C4-2B (cell line): ENCODE data around the gene FOXJ1.

Experiments used
- CTCF ChIP-seq: fragments of 450-650 bp; conservative IDR thresholded peaks from 2 replicates; pipeline ENCODE4 v1.5.1; 2017; ENCODE audit warnings: mild to moderate bottlenecking
- ZFX ChIP-seq: fragments of 450-650 bp; IDR thresholded peaks from 2 replicates; pipeline ENCODE4 v1.6.1; 2017

GRCh38 chr17:76131692-76132573, 9.1 kb downstream of the FOXJ1 start:
- no peak for TF ChIP-seq CTCF
- no peak for TF ChIP-seq ZFX
